Myocyte (in vitro differentiated cells): ENCODE measurements around the gene ITGBL1. TPM values are rescaled to one million over a fixed set of nuclear protein-coding genes. Genes with fewer than 3 reads are reported as not detected.

Experiments
- DNase-seq: peaks from one replicate; pipeline ENCODE4 v3.0.0-alpha.2; 2012; ENCODE audit warnings: low read depth
- total RNA-seq: library from RNA; depleted of rRNA; stranded (reverse); fragments of >200 nt; gene quantifications from 2 replicates; pipeline ENCODE4 v1.2.3, GENCODE V29; 2014

ITGBL1 gene
- total RNA-seq, 1 donor from 2014 or later: 58.2 TPM

DNA sequence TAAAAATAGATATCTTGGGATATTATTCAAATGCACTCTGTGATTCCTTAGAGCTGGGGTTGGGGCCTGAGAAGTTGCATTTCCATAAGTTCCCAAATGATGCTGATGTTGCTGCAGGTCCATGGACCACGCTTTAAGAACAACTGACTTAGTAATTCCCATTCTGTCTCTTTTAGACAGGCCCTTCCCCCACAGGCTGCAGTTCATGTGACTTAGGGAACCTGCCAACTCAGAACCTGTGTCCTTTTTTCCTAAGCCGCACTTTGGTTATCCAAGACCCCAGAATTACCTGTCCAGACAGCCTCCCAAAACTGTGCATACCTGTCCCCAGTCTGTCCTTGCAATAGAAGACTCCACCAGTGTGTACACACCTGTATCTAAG, 1.7 kb upstream of the ITGBL1 start:
- no peak for DNase-seq

- no peak for DNase-seq
These were observed 834 bp upstream of the ITGBL1 start for GRCh38 chr13:101451641-101452040.

GRCh38 chr13:101453784-101454201, 1.3 kb downstream of the ITGBL1 start:
- peak; percentile 43 for DNase-seq

DNA sequence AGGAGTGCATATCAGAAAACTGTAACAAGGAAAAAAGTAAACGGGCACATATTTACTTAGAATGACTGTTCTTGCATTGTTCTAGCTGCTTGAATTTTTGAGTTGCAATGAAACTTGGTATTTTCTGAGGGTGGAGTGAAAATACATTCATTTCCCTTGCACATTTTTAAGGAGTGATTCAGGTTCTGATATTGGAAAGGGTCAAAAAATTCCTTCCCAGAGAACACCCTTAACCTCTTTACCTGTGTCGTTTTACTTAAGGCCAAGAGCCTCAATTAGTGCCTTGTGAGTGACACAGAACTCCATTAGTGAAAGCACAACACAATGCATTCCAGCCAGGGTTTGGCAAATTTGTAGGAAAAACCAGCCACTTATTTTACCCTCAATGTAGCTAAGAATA, 2.3 kb downstream of the ITGBL1 start:
- DNase-seq: no peak

DNA sequence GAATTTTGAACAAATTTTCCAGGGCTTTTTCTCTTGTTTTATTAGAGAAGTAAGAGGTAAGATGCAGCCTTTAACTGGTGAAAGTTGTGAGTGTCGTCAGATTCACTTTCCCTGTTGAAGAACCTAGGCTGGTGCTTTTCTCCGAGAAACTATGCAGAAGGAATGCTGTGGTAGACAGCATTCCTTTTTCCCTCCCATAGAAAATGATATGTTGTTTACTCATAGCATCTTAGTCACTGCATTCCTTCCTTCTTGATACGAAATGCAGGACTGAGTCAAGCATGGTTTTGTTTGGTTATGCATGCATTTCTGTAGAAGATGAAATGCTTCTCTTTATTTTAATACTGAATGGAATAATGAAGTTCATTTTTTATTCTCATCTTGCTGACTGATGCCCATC, 3.4 kb downstream of the ITGBL1 start:
- DNase-seq: peak; percentile 84

- no peak for DNase-seq
These were observed 4.7 kb downstream of the ITGBL1 start for GRCh38 chr13:101457176-101457575.

DNA sequence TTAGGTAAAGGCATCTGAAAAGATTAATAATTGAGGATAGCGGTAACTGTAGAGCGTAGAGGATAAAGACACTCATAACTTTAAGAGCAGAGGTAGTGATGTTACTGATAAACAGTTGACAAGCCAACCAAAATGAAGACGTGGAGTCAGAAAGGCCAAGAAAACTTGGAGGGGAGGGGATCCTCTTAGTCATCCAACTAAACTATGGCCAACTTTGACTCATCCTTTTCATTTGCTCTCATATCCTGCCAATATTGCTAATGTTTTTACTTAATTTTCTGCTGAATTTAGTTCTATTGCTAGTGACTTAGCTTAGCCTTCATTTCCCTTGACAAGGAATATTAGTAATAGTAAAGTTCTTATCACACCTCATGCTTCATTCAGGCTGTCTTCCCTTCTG, 13.4 kb downstream of the ITGBL1 start:
- no peak for DNase-seq

GRCh38 chr13:101467415-101467814, 14.9 kb downstream of the ITGBL1 start:
- no peak for DNase-seq

DNA sequence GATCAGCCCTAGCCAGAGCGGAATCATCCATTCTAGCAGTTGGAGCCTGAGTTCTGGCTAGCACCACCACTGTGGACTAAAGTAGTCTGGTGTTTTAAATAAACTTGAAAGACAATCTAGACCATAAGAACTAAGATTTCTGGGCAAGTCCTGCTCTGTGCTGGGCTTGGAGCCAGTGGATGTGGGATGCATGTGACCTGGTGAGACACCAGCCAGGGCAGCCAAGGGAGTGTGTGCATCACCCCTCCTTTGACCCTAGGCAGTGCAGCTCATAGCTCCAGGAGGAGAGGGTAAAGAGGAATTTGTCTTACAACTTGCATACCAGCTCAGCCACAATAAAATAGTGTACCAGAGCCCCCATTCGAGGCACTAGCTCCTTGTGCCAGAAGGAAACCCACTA, 21.0 kb downstream of the ITGBL1 start:
- DNase-seq: peak; percentile 71

GRCh38 chr13:101474419-101474957, 22.0 kb downstream of the ITGBL1 start:
- DNase-seq: peak; percentile 89

GRCh38 chr13:101475536-101475935, 23.1 kb downstream of the ITGBL1 start:
- no peak for DNase-seq

- no peak for DNase-seq
These were observed 28.9 kb downstream of the ITGBL1 start for GRCh38 chr13:101481421-101481820.

GRCh38 chr13:101486708-101487437, 34.4 kb downstream of the ITGBL1 start:
- DNase-seq: no peak

DNA sequence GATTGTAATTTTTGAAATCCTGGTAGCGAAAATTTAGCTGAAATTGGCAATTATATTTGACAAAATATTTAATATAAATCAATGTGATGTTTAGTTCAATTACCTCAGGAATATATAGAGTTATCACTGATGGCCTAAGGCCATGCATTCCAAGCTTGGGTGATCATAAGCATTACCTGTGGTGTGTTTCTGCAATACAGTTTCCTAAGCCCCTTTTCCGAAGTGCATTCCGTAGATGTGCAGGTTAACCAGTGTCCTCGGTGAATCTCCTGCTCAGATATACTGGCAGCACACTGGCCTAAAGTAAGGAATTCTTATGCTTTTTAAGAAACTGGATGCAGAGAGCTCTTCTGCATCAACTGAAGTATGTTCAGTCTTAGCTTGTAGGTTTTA, 35.0 kb downstream of the ITGBL1 start:
- no peak for DNase-seq

GRCh38 chr13:101488734-101489133, 36.3 kb downstream of the ITGBL1 start:
- no peak for DNase-seq

GRCh38 chr13:101489643-101490405, 37.3 kb downstream of the ITGBL1 start:
- no peak for DNase-seq

- DNase-seq: no peak
These were observed 38.0 kb downstream of the ITGBL1 start for GRCh38 chr13:101490406-101491015.

DNA sequence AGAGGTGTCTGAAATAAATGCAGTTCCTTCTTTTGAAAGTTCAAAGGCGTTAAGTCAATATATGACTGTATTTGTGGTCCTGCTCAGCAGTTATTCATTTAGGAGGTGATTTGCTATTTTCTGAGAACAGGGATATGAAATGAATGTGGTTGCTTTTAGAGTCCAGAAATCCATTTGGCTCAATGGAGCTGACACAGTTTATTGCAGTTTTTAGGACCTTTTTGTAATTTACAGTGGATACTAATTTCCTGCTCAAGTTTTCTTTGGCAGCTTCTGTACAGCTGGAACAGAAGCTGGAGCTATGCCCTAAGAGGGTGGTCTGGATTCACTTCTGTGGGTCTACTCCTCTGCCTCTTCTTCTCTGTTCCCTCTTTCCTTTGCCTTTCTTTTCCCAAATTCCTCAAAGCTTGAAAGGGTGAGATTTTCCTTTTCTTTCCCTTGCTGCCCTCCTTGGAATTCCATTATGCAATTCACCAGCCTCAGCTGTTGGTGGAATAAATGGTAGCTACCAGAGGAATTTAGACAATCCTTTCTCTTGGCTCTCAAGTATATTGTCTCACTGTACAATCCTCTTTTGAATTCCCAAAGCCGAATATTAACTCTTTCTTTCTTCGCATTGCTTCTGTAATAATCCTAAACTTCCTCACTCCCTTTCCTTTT, 39.9 kb downstream of the ITGBL1 start:
- peak; percentile 75 for DNase-seq

DNA sequence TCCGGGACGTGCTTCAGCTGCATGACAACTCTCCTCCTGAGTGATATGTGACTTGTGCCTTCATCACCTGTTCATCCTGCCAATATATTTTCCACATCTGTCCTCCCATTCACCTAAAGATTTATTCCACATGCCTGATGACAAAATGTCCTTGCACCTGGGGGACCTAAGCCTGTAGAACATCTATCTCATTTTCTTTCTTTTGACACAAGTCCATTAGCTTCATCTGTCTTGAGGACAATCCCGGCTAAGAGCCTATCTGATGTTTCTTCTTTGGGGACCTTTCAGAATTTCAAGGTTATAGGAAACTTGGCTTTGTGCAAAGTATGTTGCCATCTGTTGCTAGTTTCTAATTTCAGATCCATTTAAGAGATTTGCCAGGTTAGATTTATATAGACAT, 41.1 kb downstream of the ITGBL1 start:
- no peak for DNase-seq

DNA sequence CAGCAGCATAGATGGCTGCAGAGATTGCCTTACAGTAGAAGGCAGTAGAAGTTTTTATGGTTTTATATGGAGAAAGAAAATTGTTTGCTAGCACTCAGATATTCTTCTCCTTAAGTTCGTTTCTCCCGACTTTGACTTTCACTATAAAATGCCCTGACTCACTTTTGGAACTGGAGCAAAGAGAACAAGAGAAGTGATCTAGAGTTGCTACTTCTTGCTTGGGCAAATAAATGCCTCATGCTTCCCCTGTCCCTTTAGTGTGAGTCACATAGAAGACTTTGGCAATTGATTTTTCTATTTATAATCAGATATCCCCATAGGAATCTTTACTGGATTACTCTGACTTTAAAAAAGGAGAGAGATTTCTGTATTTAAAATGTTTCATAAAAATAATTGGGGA, 46.9 kb downstream of the ITGBL1 start:
- peak; percentile 17 for DNase-seq

- no peak for DNase-seq
These were observed 50.1 kb downstream of the ITGBL1 start for GRCh38 chr13:101502618-101503017.

DNA sequence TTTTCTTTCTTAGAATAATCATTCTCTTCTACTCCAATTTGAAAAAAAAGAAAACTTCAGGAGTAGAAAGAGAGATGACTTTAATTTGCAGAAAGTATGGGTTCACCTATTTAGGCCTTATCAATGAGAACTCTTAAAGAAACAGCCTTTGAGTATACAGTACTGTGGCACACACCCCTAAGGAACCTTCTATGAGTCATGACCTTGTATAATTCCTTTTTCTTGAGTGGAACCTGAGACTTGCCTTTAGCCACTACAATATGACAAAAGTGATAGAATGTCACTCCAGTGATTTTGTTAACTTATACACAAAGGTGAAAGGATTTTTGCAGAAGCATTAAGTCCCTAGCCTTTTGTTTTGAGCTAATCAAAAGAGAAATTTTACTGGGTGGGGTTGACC, 58.7 kb downstream of the ITGBL1 start:
- no peak for DNase-seq
